Transverse colon (tissue), 4 donors: Measurements from ENCODE around the gene SMG1. TPM values are rescaled to one million over a fixed set of nuclear protein-coding genes. Genes with fewer than 3 reads are reported as not detected.
"Not testable (repeated sequence)": the region's sequence is repeated elsewhere in the genome, so short reads cannot be mapped to it uniquely, and the experiment has no call there.

ENCODE experiments used
- DNase-seq: peaks from one replicate; pipeline ENCODE4 v3.0.0-alpha.2; 2019
- H3K27ac ChIP-seq, 4 donors: fragments of 200-600 bp; sonication (generic); 2 replicates each; pipeline ENCODE4 v1.5.1; 2016 to 2018; ENCODE audit warnings: inconsistent platforms in 4 of 4
- H3K27me3 ChIP-seq: fragments of 200-600 bp; sonication (generic); 2 replicates; pipeline ENCODE4 v1.5.1; 2017; ENCODE audit warnings: inconsistent platforms
- H3K36me3 ChIP-seq, 4 donors: fragments of 200-600 bp; sonication (generic); 2 replicates each; pipeline ENCODE4 v1.5.1; 2017 to 2019; ENCODE audit warnings: inconsistent platforms in 4 of 4
- H3K4me1 ChIP-seq, 4 donors: fragments of 200-600 bp; sonication (generic); 2 replicates each; pipeline ENCODE4 v1.5.1; 2017 to 2020; ENCODE audit warnings: inconsistent platforms in 4 of 4
- H3K4me3 ChIP-seq, 4 donors: fragments of 200-600 bp; sonication (generic); 1 replicate in 1 of 4; 2 replicates in 3 of 4; pipeline versions ENCODE4 v1.5.1 to v1.6.1; 2017 to 2019; ENCODE audit warnings: inconsistent platforms in 4 of 4
- H3K9me3 ChIP-seq, 2 donors: fragments of 200-600 bp; sonication (generic); 2 replicates each; pipeline ENCODE4 v1.5.1; 2017 to 2019; ENCODE audit warnings: inconsistent platforms in 2 of 2
- WGBS, 2 donors: methylation state at CpG; one replicate each; pipeline ENCODE4 v1.1.5; 2018; ENCODE audit warnings: low coverage in 1 of 2; 5-methylcytosine and 5-hydroxymethylcytosine counted together
- in situ Hi-C, 4 donors: fragments of 200-750 bp; cut with MboI; loops; one replicate each; pipeline versions ENCODE4 v1.15.0 to v1.15.1; 2017; ENCODE audit warnings: low sequenced_read_pairs in 3 of 4, low pct_ligation_motif_present in 1 of 4, low pct_unique_long_range_greater_than_20kb in 1 of 4
- intact Hi-C: fragments of 100-400 bp; cut with DNase I; formaldehyde crosslinking; loops from one replicate; pipeline ENCODE4 v1.15.1; 2023; ENCODE audit warnings: low total_unique reads
- total RNA-seq, 4 donors: library from RNA; depleted of rRNA; stranded (reverse); fragments of >200 nt; gene quantifications; one replicate each; pipeline ENCODE4 v1.1.0, GENCODE V29; 2016

Gene SMG1
- total RNA-seq, 4 donors from 2014 or later, result 115 to 159 (median 127) TPM

GRCh38 chr16:18902044-18902443 is 24.2 kb downstream of the SMG1 start:
- H3K36me3 ChIP-seq, H3K27ac ChIP-seq, H3K4me3 ChIP-seq, H3K27me3 ChIP-seq, H3K9me3 ChIP-seq, intact Hi-C loops, DNase-seq: not testable (repeated sequence)
- WGBS, 2 donors, result 87% methylated on average over 3 of the region's 3 CpGs; no CpG with 5 or more reads in 1 of the 2 donors
- peaks cover 0 to 31% (median 10%) of the 10 kb centered on the region in 4 donors for H3K4me1 ChIP-seq
- in situ Hi-C loops, result loop anchor here in 1 of 4 donors (25.0 kb wide), 1 partner anchor 90 kb away; the partner anchor contains the start of gene ARL6IP1

GRCh38 chr16:18901194-18901593 is 25.0 kb downstream of the SMG1 start:
- in situ Hi-C loops, result loop anchor here in 1 of 4 donors (25.0 kb wide), 1 partner anchor 89 kb away; the partner anchor contains the start of gene ARL6IP1
- H3K4me3 ChIP-seq, H3K9me3 ChIP-seq, intact Hi-C loops, H3K27ac ChIP-seq, H3K27me3 ChIP-seq, H3K36me3 ChIP-seq, DNase-seq: not testable (repeated sequence)
- 63% methylated on average over 1 of the region's 1 CpG; no CpG with 5 or more reads in 1 of the 2 donors for WGBS, 2 donors
- peaks cover 0 to 31% (median 10%) of the 10 kb centered on the region in 4 donors for H3K4me1 ChIP-seq

GRCh38 chr16:18884456-18884855 is 41.8 kb downstream of the SMG1 start:
- H3K9me3 ChIP-seq, H3K27me3 ChIP-seq, H3K4me3 ChIP-seq, DNase-seq, intact Hi-C loops, H3K27ac ChIP-seq, in situ Hi-C loops, H3K4me1 ChIP-seq: not testable (repeated sequence)
- peaks cover 0 to 21% (median 7%) of the 10 kb centered on the region in 4 donors for H3K36me3 ChIP-seq
- WGBS, 2 donors, result 74 to 79% methylated on average over 2 of the region's 2 CpGs

- H3K9me3 ChIP-seq, in situ Hi-C loops, H3K27ac ChIP-seq, intact Hi-C loops, H3K4me3 ChIP-seq, H3K27me3 ChIP-seq, DNase-seq: not testable (repeated sequence)
- peaks cover 0 to 24% (median 8%) of the 10 kb centered on the region in 4 donors for H3K36me3 ChIP-seq
- WGBS, 2 donors, result 76 to 88% methylated on average over 4 of the region's 4 CpGs
- H3K4me1 ChIP-seq, result peaks cover 0 to 12% (median 7%) of the 10 kb centered on the region in 4 donors
Observed at GRCh38 chr16:18877734-18878133, 48.5 kb downstream of the SMG1 start.

- 73 to 85% methylated on average over 4 of the region's 4 CpGs for WGBS, 2 donors
- Histone ChIP-seq H3K4me1 (peaks cover 0 to 13% (median 7%) of the 10 kb centered on the region in 4 donors), H3K36me3 (peaks cover 0 to 23% (median 7%) of the 10 kb centered on the region in 4 donors)
- H3K4me3 ChIP-seq, DNase-seq, H3K27me3 ChIP-seq, intact Hi-C loops, H3K27ac ChIP-seq, H3K9me3 ChIP-seq, in situ Hi-C loops: not testable (repeated sequence)
Observed at GRCh38 chr16:18877259-18877658, 48.9 kb downstream of the SMG1 start.

GRCh38 chr16:18876301-18876700 is 49.9 kb downstream of the SMG1 start:
- H3K27me3 ChIP-seq, in situ Hi-C loops, H3K9me3 ChIP-seq, H3K27ac ChIP-seq, DNase-seq, intact Hi-C loops, H3K4me3 ChIP-seq: not testable (repeated sequence)
- Histone ChIP-seq H3K4me1 (peaks cover 0 to 13% (median 7%) of the 10 kb centered on the region in 4 donors), H3K36me3 (peaks cover 0 to 17% (median 3%) of the 10 kb centered on the region in 4 donors)
- WGBS, 2 donors, result 85 to 93% methylated on average over 5 of the region's 5 CpGs

GRCh38 chr16:18869043-18869771 is 57.0 kb downstream of the SMG1 start:
- DNase-seq, H3K27me3 ChIP-seq, H3K9me3 ChIP-seq, H3K4me3 ChIP-seq, H3K27ac ChIP-seq, intact Hi-C loops, in situ Hi-C loops: not testable (repeated sequence)
- 86% methylated on average over 2 of the region's 2 CpGs; no CpG with 5 or more reads in 1 of the 2 donors for WGBS, 2 donors
- H3K36me3 ChIP-seq, result peaks cover 0 to 14% (median 5%) of the 10 kb centered on the region in 4 donors
- H3K4me1 ChIP-seq, result peaks cover 0 to 28% (median 13%) of the 10 kb centered on the region in 4 donors

- peaks cover 0 to 17% (median 7%) of the 10 kb centered on the region in 4 donors for H3K36me3 ChIP-seq
- H3K9me3 ChIP-seq, H3K27me3 ChIP-seq, in situ Hi-C loops, H3K4me3 ChIP-seq, intact Hi-C loops, DNase-seq: not testable (repeated sequence)
- 17 to 51% methylated on average over 1 to 2 of the region's 2 CpGs for WGBS, 2 donors
- peak overlapping the region in 2 of 4 donors; percentile 37 to 50 for H3K27ac ChIP-seq
- peaks cover 0 to 27% (median 7%) of the 10 kb centered on the region in 4 donors for H3K4me1 ChIP-seq
Observed at GRCh38 chr16:18866277-18866823, 59.9 kb downstream of the SMG1 start.

- H3K9me3 ChIP-seq, H3K4me3 ChIP-seq, intact Hi-C loops, DNase-seq, H3K27me3 ChIP-seq, in situ Hi-C loops, H3K27ac ChIP-seq: not testable (repeated sequence)
- peaks cover 0 to 27% (median 7%) of the 10 kb centered on the region in 4 donors for H3K4me1 ChIP-seq
- H3K36me3 ChIP-seq, result peaks cover 0 to 12% (median 5%) of the 10 kb centered on the region in 4 donors
Observed at GRCh38 chr16:18862891-18863290, 63.3 kb downstream of the SMG1 start.
